ENCODE measurements around the gene MPL.

- TF ChIP-seq, protein P1, sequence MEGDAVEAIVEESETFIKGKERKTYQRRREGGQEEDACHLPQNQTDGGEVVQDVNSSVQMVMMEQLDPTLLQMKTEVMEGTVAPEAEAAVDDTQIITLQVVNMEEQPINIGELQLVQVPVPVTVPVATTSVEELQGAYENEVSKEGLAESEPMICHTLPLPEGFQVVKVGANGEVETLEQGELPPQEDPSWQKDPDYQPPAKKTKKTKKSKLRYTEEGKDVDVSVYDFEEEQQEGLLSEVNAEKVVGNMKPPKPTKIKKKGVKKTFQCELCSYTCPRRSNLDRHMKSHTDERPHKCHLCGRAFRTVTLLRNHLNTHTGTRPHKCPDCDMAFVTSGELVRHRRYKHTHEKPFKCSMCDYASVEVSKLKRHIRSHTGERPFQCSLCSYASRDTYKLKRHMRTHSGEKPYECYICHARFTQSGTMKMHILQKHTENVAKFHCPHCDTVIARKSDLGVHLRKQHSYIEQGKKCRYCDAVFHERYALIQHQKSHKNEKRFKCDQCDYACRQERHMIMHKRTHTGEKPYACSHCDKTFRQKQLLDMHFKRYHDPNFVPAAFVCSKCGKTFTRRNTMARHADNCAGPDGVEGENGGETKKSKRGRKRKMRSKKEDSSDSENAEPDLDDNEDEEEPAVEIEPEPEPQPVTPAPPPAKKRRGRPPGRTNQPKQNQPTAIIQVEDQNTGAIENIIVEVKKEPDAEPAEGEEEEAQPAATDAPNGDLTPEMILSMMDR (IDR thresholded peaks at IDR 0.05), result no peak
- no peak for TF ChIP-seq EP300 (IDR thresholded peaks at IDR 0.05)
- TF ChIP-seq POLR2A (IDR thresholded peaks at IDR 0.05), result no peak
These were observed 23.0 kb downstream of the MPL start for GRCh38 chr1:43360616-43361015.

Measured in ovary (tissue), 3 donors.